GM23338 (cell line): ENCODE results near the gene OSBPL5.

Experiments used
- CREB1 ChIP-seq: fragments of 250-450 bp; sonication (Bioruptor Pico); IDR thresholded peaks from 2 replicates; pipeline ENCODE4 v1.5.0; 2020; ENCODE audit warnings: low read depth, mild to moderate bottlenecking, moderate library complexity
- CTCF ChIP-seq, 2 experiments: fragments of 200-600 bp in 1 of 2; sonication (generic) in 1 of 2; conservative IDR thresholded peaks; 2 replicates each; pipeline versions ENCODE4 v1.5.1 to v1.6.1; 2016 to 2017; ENCODE audit warnings: antibody characterized with exemption in 2 of 2, low read depth in 2 of 2, mild to moderate bottlenecking in 2 of 2, moderate library complexity in 1 of 2
- EZH2 ChIP-seq: fragments of 200-600 bp; sonication (generic); IDR thresholded peaks from one replicate; pipeline ENCODE4 v1.8.0; 2017; ENCODE audit warnings: antibody characterized with exemption, mild to moderate bottlenecking, low read depth; ENCODE audit not compliant: unreplicated experiment
- EZH2phosphoT487 ChIP-seq: fragments of 200-600 bp; sonication (generic); IDR thresholded peaks from one replicate; pipeline ENCODE4 v1.8.1; 2018; ENCODE audit warnings: antibody characterized with exemption; ENCODE audit not compliant: unreplicated experiment
- JUNB ChIP-seq: IDR thresholded peaks from one replicate; pipeline ENCODE4 v1.6.1; 2016; ENCODE audit warnings: antibody characterized with exemption; ENCODE audit not compliant: unreplicated experiment
- NANOG ChIP-seq: IDR thresholded peaks from 2 replicates; pipeline ENCODE4 v1.6.1; 2016; ENCODE audit warnings: antibody characterized with exemption, borderline replicate concordance
- POLR2AphosphoS5 ChIP-seq: IDR thresholded peaks from 2 replicates; pipeline ENCODE4 v1.6.1; 2016; ENCODE audit warnings: antibody characterized with exemption, low read depth
- REST ChIP-seq: IDR thresholded peaks from one replicate; pipeline ENCODE4 v1.6.1; 2018; ENCODE audit warnings: antibody characterized with exemption; ENCODE audit not compliant: unreplicated experiment
- ZNF114 ChIP-seq: fragments of 250-450 bp; sonication (Bioruptor Pico); IDR thresholded peaks from 2 replicates; pipeline ENCODE4 v1.5.0; 2020; ENCODE audit warnings: mild to moderate bottlenecking, moderate library complexity
- ZNF331 ChIP-seq: fragments of 250-450 bp; sonication (Bioruptor Pico); IDR thresholded peaks from 2 replicates; pipeline ENCODE4 v1.5.0; 2020; ENCODE audit warnings: low read depth, mild to moderate bottlenecking, moderate library complexity

DNA sequence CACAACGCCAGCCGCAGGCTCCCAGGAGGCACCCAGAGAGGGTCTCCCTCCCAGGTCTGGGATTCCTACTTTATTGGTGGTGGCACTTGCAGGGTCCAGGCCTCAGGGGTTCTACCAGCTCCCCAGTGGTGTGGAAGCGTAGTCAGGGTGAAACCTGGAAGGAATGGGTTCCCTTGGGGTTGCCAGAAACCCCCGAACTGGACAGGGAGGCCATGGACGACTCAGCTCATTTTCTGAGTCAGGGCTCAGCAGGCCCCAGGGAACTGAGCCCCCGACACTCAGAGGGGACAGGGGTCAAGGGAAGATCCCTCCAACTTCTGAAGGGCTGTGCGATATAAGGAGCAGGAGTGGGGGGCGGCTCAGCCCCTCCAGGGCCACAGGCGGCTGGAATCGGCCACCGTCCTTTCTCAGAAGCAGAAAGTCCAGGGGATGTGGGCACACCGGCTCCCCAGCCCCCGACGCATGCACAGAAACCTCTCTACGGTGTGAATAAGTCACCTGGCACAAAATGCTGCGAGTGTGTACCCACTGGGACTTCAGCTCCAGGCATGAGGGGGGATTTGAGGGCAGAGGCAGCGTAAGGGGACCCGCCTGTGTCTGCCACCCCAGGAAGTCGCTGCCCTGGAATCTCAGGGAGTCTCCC lies 28.4 kb upstream of the OSBPL5 start:
- TF ChIP-seq CTCF (conservative IDR thresholded peaks at IDR 0.05; ENCODE audit: low read depth in 2 of 2) (no peak), POLR2AphosphoS5 (no peak), EZH2phosphoT487 (no peak), EZH2 (no peak), JUNB (no peak), REST (no peak), CREB1 (CRISPR knock-in tag) (no peak), ZNF114 (no peak), ZNF331 (CRISPR knock-in tag) (no peak), NANOG (no peak)
